BLaER1 (cell line): Measurements from ENCODE around the gene DCAKD.

Experiments
- H3K27ac ChIP-seq: shearing (Covaris generic); formaldehyde crosslinking; 2 replicates; pipeline ENCODE4 v1.8.1; 2022
- H3K27me3 ChIP-seq: shearing (Covaris generic); formaldehyde crosslinking; 2 replicates; pipeline ENCODE4 v1.8.1; 2022
- H3K36me3 ChIP-seq: shearing (Covaris generic); formaldehyde crosslinking; 2 replicates; pipeline ENCODE4 v1.8.1; 2022
- H3K4me1 ChIP-seq: shearing (Covaris generic); formaldehyde crosslinking; 2 replicates; pipeline ENCODE4 v1.8.1; 2022
- H3K4me2 ChIP-seq: shearing (Covaris generic); formaldehyde crosslinking; 2 replicates; pipeline ENCODE4 v1.8.1; 2022
- H3K4me3 ChIP-seq: shearing (Covaris generic); formaldehyde crosslinking; 2 replicates; pipeline ENCODE4 v1.8.1; 2022
- H3K9ac ChIP-seq: shearing (Covaris generic); formaldehyde crosslinking; 2 replicates; pipeline ENCODE4 v1.8.1; 2022
- H3K9me3 ChIP-seq: shearing (Covaris generic); formaldehyde crosslinking; 2 replicates; pipeline ENCODE4 v1.8.1; 2022
- H4K20me1 ChIP-seq: shearing (Covaris generic); formaldehyde crosslinking; 2 replicates; pipeline ENCODE4 v1.8.1; 2022
- Cebpa-rat ChIP-seq: shearing (Covaris generic); IDR thresholded peaks from 2 replicates; pipeline ENCODE4 v1.8.1; 2022

The DCAKD gene

DNA sequence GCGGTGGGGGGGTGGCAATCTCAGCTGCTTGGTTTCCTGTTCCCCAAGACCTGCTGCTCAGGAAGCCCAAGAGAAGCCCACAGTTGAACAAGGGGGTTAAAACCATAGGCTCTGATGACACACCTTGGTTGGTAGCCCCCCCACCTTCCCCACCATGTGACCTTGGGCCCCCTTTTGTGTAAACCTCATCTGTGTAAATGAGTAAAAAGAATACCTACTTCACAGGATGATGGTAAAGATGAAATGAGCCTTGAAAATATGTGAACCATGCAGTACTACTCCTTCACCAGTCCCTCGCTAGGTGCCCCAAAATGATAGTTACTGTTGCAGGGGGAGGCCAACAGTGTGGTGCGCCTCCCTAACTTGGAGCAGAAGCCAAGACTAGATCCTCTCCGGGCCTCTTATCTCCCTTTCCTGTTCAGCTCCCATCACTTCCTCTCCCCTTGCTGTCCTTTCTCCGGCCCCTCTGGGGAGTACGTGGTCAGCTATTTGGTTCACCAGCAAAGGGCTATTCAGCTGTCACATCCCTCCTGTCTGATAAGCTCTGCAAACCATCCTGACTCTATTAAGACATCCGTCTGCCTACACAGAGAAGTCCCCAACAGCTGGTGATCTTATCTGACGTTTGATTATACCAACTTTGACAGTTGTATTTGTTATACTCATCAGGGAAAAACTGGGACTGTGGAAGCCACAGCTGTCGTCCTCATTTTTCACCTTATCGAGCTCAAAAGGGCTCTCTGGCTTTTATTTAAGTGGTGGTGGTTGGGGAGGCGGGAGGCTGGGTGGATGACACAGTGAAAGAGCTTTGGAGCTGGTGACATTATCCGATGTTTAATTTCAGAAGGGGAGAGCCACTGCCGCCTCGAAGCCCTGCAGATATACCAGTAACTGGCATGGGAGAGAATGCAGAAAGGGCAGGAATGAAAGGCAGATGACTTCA is 19.9 kb downstream of the DCAKD start:
- peaks cover 87% of the 10 kb centered on the region for H3K36me3 ChIP-seq
- no peak for TF ChIP-seq Cebpa-rat
- H3K4me2 ChIP-seq = peak overlapping the region; percentile 63
- H4K20me1 ChIP-seq = peaks cover 53% of the 10 kb centered on the region
- peaks cover 48% of the 10 kb centered on the region for H3K4me1 ChIP-seq
- no peaks in the 10 kb centered on the region for H3K27me3 ChIP-seq
- H3K27ac ChIP-seq = peak overlapping the region; percentile 4; the same call in 1 of the 2 replicates
- H3K9me3 ChIP-seq = no peaks in the 10 kb centered on the region
- no peak overlapping the region for H3K4me3 ChIP-seq
- H3K9ac ChIP-seq = peak overlapping the region; percentile 28; the same call in 1 of the 2 replicates

DNA sequence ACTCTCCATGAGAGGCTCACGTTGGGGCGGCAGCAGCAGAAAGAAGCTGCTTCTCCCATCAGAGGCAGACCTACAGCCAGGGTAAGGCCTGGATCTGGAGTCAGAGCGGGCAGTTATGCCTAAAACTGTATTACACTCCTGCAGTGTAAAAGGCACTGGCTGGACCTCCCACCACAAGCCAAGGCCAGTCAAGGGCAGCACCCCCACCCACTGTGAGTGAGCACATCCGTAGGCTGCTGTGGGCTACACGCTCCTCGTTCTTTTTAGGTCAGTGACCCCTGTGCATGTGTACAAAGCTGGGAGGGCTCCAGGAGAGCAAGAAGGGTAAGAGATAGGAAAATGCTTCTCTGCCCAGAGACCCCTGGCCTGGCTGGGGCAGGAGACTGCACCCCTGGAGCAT is 20.7 kb downstream of the DCAKD start:
- no peaks in the 10 kb centered on the region for H3K27me3 ChIP-seq
- peaks cover 45% of the 10 kb centered on the region for H4K20me1 ChIP-seq
- no peak for TF ChIP-seq Cebpa-rat
- no peak overlapping the region for H3K9ac ChIP-seq
- peak overlapping the region; percentile 63; the same call in 1 of the 2 replicates for H3K4me2 ChIP-seq
- peaks cover 44% of the 10 kb centered on the region for H3K4me1 ChIP-seq
- no peaks in the 10 kb centered on the region for H3K9me3 ChIP-seq
- no peak overlapping the region for H3K4me3 ChIP-seq
- peaks cover 86% of the 10 kb centered on the region for H3K36me3 ChIP-seq
- H3K27ac ChIP-seq = no peak overlapping the region; the same call in 1 of the 2 replicates

DNA sequence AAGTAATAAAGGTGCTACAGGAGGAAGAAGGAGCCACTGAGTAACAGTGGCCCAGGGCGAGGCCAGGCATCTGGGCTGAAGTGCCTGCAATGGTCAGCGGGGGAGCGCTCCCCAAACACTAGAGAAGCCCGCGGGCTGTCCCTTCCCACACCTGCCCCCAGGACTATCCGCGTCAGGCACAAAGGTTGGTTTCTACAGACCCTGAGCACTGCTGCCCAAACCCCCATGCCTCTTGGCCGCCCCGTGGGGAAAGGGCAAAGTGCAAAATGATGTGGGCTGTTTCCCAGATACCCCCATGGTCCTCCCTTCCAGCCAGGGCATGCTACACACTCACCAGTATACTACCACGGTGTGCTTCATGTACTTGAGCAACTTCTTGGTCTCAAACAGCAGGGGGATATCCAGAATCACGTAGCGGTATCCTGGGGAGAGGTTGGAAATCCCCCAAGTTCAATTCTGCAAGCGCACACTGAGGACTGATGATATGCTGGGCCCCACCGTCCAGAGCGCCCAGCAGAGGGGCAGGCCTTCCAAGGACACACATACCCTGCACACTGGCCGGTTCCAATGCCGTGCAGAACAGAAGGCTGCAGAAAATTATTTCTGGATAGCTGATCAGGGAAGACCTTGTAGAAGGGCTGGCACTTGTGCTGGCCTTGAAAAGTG is 21.5 kb downstream of the DCAKD start:
- Histone ChIP-seq H3K9ac (no peak overlapping the region), H3K4me3 (no peak overlapping the region), H3K36me3 (peaks cover 80% of the 10 kb centered on the region), H3K9me3 (no peaks in the 10 kb centered on the region), H3K27me3 (no peaks in the 10 kb centered on the region), H4K20me1 (peaks cover 37% of the 10 kb centered on the region), H3K4me1 (peaks cover 40% of the 10 kb centered on the region), H3K4me2 (peak overlapping the region; percentile 59; the same call in 1 of the 2 replicates), H3K27ac (no peak overlapping the region)
- no peak for TF ChIP-seq Cebpa-rat

DNA sequence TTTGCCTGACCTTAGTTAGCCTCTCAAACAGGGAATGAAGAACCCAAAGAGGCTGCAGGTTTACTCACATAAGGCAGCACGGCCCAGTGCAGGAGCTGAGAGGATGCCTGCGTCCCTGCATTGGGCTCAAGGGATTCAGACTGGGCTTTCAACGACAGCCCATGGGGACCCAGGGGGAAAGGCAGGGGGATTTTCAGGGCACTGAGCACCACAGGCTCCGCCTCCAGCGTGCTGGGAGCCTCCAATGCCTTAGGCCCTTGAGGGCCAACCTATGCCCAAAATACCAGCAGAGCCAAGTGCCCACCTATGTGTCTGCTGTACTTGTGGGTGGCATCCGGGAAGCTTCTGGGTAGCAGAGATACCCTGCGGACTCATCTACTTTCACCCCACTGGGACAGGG is 22.3 kb downstream of the DCAKD start:
- Histone ChIP-seq H3K4me3 (no peak overlapping the region), H3K9me3 (no peaks in the 10 kb centered on the region), H3K27me3 (no peaks in the 10 kb centered on the region), H3K9ac (peak overlapping the region; percentile 51), H3K27ac (no peak overlapping the region), H3K4me2 (peak overlapping the region; percentile 59), H3K4me1 (peaks cover 40% of the 10 kb centered on the region), H4K20me1 (peaks cover 32% of the 10 kb centered on the region), H3K36me3 (peaks cover 80% of the 10 kb centered on the region)
- no peak for TF ChIP-seq Cebpa-rat

DNA sequence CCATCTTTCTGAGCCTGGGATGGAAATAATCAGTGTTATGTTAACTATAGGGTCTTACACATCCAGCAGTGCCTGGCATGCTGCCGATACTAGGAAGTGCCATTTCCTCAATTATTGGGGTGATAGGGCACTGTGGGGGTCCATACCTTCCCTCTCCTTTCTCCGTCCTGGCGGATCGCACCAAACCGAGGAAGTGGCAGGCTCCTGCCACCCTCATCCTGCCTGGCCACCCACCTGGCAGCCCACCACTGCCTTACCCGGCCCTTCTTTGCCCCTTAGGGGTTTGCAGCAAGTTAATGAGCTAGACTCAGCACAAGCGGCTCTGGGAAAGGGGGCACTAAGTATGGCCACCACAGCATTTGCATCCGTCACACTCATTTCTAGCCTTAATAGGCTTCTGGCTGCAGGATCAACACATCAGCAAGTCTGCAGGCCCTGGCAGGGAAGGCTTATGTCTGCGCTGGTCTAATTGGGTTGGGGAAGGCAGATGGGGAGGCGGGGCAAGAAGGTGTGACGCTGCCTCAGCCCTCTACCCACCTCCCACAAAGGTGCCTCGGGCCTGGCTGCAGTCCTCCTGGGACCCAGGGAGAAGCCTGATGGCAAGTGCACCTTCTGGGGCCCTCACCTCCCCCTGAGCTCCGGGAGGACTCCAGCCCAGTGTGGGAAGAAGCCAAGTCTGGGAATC is 28.6 kb downstream of the DCAKD start:
- H4K20me1 ChIP-seq = peaks cover 50% of the 10 kb centered on the region
- H3K27ac ChIP-seq = no peak overlapping the region
- no peak for TF ChIP-seq Cebpa-rat
- no peaks in the 10 kb centered on the region for H3K9me3 ChIP-seq
- H3K4me3 ChIP-seq = no peak overlapping the region
- peaks cover 52% of the 10 kb centered on the region for H3K27me3 ChIP-seq
- H3K4me1 ChIP-seq = peaks cover 26% of the 10 kb centered on the region
- H3K4me2 ChIP-seq = 0 out of 2 replicates have a peak overlapping the region, but pooled peaks have one; percentile 69
- H3K36me3 ChIP-seq = peaks cover 41% of the 10 kb centered on the region
- no peak overlapping the region for H3K9ac ChIP-seq

DNA sequence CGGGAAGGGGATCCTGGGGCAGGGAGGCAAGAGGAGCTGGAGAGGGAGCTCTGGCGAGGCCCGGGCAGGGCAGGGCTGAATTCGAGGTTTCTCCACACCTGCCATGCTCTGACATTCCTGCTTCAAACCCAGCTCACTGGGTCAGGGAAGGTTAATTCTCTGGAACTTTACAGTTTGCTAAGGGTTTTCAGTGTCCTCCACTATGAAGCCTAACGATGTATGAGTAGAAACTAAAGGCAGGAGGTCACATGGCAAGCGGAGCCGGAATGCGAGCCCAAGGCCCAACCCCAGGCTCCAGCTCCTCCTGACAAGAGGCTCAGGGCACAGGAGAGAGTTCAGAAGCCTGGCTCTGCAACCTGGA is 29.2 kb downstream of the DCAKD start:
- peak overlapping the region; percentile 69 for H3K4me2 ChIP-seq
- no peak for TF ChIP-seq Cebpa-rat

DNA sequence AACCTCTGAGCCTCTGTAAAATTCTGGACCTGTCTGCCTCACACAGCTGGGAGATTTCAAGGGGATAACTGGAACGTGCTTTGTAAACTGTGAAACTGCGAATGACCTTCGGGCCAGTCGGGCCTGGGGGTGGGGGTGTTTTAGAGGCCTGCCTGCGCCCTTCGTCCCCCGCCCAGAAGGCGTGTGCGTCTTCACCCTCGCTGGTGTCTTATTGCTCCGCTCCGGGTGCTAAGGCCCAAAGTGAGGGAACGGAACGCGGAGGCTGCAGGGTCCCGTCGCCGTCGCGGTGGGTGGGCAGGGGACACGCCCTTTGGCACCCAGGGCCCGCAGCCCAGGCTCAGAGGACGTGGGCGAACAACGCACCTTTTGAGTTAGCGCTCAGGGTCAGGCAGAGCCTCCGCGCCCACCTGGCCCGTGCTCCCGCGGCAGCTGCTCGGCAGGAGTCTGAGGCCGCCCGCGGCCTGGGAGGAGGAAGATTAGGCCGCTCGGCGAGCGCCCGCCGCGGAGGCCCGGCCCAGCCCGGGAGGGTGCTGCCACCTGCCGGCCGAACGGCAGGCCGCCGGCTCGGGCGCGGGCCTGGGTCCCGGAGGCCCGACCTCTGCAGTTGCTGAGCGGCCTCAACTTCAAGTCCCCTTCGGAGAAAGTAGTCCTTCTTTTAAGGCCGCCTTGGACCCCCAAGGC is 29.7 kb downstream of the DCAKD start:
- Histone ChIP-seq H4K20me1 (peaks cover 53% of the 10 kb centered on the region), H3K36me3 (peaks cover 31% of the 10 kb centered on the region), H3K4me3 (peak overlapping the region; percentile 47), H3K9ac (no peak overlapping the region), H3K27me3 (peaks cover 58% of the 10 kb centered on the region), H3K27ac (no peak overlapping the region), H3K4me1 (peaks cover 26% of the 10 kb centered on the region), H3K4me2 (peak overlapping the region; percentile 69), H3K9me3 (no peaks in the 10 kb centered on the region)
- no peak for TF ChIP-seq Cebpa-rat

More for the DNA sequence above, 29.2 kb downstream of the DCAKD start:
- Histone ChIP-seq H3K9me3 (no peaks in the 10 kb centered on the region), H3K4me3 (no peak overlapping the region), H3K36me3 (peaks cover 36% of the 10 kb centered on the region), H4K20me1 (peaks cover 53% of the 10 kb centered on the region), H3K27me3 (peaks cover 57% of the 10 kb centered on the region), H3K27ac (no peak overlapping the region), H3K9ac (no peak overlapping the region), H3K4me1 (peaks cover 26% of the 10 kb centered on the region)

DNA sequence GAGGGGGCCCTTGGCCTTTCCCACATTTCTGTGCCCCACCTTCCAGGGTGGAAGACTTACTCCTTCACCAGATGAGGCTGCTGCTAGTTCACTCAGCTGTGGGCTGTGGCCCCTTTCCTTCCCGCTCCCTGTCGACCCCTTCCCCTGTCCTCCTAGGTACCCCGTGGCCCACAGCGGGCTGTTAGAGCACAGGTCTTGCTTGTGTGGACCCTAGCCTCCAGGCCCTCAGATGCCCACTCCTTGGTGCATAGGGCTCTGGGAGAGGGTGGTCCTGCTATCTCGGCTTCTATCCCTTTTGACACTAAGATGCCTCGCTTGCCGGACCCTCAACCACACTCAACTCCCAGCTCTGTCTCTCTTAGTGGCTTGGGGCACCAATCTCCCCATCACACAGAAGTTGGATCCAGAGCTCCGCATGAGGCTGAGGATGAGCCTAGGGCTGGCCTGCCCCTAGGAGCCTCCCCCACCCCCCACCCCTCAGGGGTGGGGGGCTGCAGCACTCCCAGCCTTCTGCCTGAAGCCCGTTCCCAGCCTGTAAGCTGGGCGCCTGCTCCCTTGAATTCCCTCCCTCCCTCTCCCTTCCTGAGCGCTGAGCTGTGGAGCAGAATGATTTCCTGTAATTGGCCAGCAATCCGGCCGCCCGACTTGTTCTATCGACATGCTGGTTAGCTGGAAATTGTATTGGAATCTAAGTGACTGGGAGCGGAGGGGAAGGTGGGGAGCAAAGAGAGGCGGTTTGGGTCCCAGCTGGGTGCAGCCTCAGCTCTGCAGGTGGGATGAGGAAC is 30.9 kb downstream of the DCAKD start:
- Histone ChIP-seq H4K20me1 (peaks cover 53% of the 10 kb centered on the region), H3K4me2 (no peak overlapping the region), H3K9me3 (no peaks in the 10 kb centered on the region), H3K27ac (no peak overlapping the region), H3K27me3 (peaks cover 58% of the 10 kb centered on the region), H3K9ac (no peak overlapping the region), H3K4me3 (no peak overlapping the region), H3K4me1 (peaks cover 26% of the 10 kb centered on the region), H3K36me3 (peaks cover 27% of the 10 kb centered on the region)
- no peak for TF ChIP-seq Cebpa-rat
